NCI-H1092 (cell line): ENCODE data around the gene ARHGAP23.
A peak's percentile ranks its signal among the peaks of the same experiment; 100 is the strongest.

Experiments used
- DNase-seq: peaks from one replicate; lab custom pipeline; 2025; lab: John Stamatoyannopoulos, UW

Gene ARHGAP23

DNA sequence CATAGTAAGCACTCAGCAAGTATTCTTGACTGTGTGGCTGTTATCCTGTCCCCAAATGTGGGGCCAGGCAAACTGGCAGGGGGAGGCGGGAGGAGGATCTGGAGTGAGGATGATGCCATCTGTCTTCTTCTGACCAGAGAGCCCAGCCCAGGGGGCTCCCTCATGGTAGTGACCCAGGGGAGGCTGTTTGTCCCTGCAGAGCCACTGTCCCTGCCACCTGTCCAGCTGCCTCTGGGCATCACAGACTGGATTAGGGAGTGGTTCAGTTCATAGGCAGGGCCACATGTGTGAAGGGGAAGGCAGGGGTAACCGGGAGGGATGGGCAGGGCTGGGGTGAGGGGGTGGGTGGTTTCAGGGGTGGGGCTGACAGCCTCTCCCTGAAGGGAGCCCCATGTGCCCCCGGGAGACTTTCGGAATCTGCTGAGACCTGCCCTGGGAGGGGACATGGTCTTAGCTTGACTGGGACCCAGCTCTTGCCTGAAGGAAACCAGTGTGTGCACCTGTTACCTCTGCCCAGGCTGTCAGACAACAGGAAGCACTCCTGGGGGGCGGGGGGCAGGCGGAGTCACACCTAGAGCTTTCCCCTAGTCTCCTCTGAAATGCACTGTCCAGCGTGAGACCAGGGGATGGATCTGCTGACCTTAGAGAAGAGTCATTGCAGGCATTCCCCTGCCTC is 15.2 kb downstream of the ARHGAP23 start:
- DNase-seq: no peak

- peak; percentile 67 for DNase-seq
Measured at GRCh38 chr17:38444151-38444550, 15.9 kb downstream of the ARHGAP23 start.

DNA sequence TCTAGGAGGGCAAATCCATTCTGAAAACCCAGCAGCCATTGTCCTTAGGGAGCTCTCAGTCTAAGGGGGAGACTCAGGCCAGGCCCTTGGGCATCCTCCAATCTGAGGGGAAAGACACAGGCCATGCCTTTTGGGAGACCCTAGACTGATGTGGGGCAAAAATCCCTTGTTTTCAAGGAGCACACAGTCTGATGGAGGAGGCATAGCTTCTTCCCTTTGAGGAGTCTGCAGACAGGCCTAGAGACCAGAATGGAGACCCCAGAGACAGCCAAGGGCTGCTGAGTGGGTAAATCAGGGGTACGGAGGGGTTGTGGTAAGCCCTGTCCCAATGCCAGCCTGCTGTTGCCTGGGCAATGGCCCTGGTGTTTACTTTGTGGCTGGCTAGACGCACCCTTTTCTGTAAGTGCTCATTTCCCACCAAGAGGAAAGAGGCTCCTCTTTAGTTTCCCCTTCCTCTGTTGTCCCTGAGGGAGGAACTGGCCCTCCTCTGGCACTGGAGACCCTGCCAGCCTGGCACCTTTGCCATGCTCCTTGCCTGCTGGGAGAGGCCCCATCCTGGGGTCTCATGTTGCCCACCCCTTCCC is 19.3 kb downstream of the ARHGAP23 start:
- DNase-seq: no peak

GRCh38 chr17:38448208-38448771 is 20.0 kb downstream of the ARHGAP23 start:
- no peak for DNase-seq

GRCh38 chr17:38449364-38449763 is 21.1 kb downstream of the ARHGAP23 start:
- DNase-seq: no peak

- DNase-seq: no peak
Measured at GRCh38 chr17:38450557-38451029, 22.3 kb downstream of the ARHGAP23 start.

DNA sequence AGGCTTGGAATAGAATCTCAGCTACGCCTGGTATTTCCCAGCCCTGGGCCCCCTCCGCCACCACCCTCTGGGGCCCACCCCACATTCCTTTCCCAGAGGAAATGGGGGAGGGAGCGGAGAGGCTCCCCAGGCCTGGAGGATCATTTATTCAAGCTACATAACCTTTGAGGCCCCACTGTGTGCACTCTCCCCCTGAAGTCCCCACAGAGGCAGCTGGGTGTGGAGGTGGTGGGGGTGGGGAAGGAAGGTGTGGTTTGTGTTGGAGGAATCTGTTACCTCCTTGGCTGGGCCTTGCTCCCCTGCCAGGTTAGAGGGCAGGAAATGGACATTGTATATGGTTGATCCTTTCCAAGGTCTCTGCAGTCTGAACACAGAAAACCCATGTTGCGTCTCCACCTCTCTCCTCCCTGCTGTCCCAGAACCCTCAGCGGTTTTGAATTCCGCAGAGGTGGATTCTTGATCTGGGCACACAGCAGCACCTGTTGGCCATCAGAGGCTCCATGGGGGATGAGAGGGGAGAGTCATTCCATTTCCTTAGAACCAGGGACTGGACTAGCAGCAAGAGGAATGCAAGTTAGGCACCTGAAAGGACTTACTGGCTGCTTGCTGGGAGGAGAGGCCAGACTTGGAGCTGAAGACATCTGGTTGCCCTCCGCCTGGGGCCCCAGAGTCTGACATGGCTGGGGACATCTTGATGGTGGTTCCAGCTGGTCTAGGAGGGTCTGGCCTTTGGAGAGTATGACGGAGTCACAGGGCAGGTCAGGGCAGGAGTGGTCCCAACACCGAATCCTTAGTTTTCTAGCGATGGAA is 23.0 kb downstream of the ARHGAP23 start:
- DNase-seq: no peak

- DNase-seq: no peak
Measured at GRCh38 chr17:38451840-38452529, 23.7 kb downstream of the ARHGAP23 start.

DNA sequence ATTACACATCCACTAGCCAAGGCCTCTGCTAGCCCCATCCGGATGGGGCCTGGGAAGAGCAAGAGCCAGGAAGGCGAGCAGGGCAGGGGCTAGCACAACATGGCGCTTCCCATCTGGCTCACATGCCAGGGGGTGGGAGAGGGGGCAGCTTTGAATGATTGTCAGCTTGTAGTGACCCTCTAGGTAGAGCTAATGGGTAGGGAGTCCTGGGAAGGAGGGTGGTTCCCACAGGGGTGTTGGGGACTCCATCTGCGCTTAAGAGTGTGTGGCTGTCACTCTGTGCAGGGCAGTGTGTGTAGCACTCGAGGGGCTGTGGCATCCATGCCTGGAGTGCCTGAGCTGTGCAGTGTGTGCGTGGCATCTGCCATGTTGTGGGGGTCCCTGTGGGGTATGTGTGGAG is 24.5 kb downstream of the ARHGAP23 start:
- DNase-seq: no peak

- DNase-seq: no peak
Measured at GRCh38 chr17:38453951-38454421, 25.7 kb downstream of the ARHGAP23 start.

GRCh38 chr17:38454532-38454931 is 26.3 kb downstream of the ARHGAP23 start:
- no peak for DNase-seq

- no peak for DNase-seq
Measured at GRCh38 chr17:38455288-38455915, 27.1 kb downstream of the ARHGAP23 start.

DNA sequence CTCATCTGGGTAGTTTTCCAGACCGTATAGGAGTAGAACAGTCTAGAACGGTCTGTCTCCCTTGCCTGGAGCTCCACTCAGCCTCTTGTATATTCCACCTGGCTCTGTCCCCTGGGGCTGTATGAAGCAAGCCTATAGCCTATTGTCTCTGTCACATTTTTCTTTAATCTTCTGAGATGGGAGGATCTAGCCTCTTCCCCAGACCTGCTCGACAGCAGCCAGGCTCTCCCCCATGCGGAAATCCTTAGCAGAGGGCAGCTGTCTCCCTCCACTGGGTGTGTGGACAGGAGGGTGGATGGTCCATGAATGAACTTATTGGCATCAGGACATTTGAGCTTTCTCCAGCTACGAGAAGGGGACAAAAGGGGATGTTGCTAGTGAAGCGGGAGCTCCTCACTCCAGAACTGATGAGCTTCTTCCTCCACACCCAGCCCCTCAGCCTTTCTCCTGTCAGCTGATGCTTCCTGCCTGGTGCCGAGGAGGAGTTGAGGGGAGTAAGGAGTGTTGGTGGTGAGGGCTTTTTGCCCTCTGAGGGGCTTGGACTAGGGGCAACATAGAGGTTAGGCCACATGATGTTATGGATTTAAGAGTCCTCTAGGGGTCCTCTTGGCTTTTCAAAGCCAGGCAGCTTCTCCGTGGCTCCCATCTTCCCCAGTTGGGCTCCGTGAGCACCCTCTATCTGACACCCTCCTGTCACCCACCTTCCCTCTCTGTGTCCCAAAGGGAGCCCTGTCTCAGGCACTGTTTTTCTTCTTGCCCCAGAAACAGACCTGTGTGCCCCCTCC is 28.0 kb downstream of the ARHGAP23 start:
- DNase-seq: no peak

- DNase-seq: no peak
Measured at GRCh38 chr17:38457577-38458371, 29.5 kb downstream of the ARHGAP23 start.

GRCh38 chr17:38458521-38458920 is 30.3 kb downstream of the ARHGAP23 start:
- DNase-seq: no peak

DNA sequence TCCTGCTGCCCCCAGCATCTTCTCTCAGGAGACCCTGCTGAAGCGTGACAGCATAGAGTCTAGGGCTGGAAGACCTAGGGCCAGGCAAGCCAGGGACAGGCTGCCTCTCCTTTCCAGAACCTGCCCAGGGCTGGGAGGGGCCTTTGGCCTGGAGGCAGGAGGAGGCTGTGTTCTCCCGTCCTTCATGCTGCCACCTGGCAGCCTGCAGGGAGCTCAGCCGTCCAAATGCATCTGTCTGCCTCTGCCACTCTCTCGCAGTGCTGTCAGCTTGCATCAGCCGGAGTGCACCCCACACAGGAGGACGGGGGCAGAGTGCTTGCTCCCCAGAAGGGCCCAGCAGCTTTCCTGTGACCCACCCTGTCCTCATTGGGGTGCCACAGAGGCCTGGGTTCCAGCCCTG is 31.3 kb downstream of the ARHGAP23 start:
- DNase-seq: no peak

- no peak for DNase-seq
Measured at GRCh38 chr17:38460082-38460715, 31.9 kb downstream of the ARHGAP23 start.

GRCh38 chr17:38460716-38461630 is 32.7 kb downstream of the ARHGAP23 start:
- no peak for DNase-seq
